Endothelial cell of umbilical vein (primary cell): ENCODE results near the gene VWA8.

Source experiments
- CTCF ChIP-seq, 2 donors: IDR thresholded peaks; 1 replicate in 1 of 2; 2 replicates in 1 of 2; pipeline ENCODE4 v1.5.1; 2011; ENCODE audit warnings: low read length in 2 of 2, mild to moderate bottlenecking in 2 of 2, moderate library complexity in 2 of 2, control low read depth in 1 of 2, inconsistent platforms in 1 of 2, low read depth in 1 of 2; ENCODE audit not compliant: insufficient read depth in 1 of 2; ENCODE audit errors: extremely low read depth in 1 of 2
- MAX ChIP-seq: IDR thresholded peaks from 2 replicates; pipeline ENCODE4 v1.6.1; 2011; ENCODE audit not compliant: insufficient read depth, insufficient read length

GRCh38 chr13:41813426-41813825 lies 147.5 kb downstream of the VWA8 start:
- TF ChIP-seq CTCF (IDR thresholded peaks at IDR 0.05; ENCODE audit: extremely low read depth in 1 of 2, insufficient read depth in 1 of 2, low read depth in 1 of 2, low read length in 2 of 2) (no peak), MAX (no peak)
